ENCODE measurements around the gene TSHR. TPM values are rescaled to one million over a fixed set of nuclear protein-coding genes. Genes with fewer than 3 reads are reported as not detected.

Gene TSHR
- total and polyA plus RNA-seq, 2 donors (not counting 3 experiments of a cell fraction or from before 2014, with no cell fraction given) = not detected

DNA sequence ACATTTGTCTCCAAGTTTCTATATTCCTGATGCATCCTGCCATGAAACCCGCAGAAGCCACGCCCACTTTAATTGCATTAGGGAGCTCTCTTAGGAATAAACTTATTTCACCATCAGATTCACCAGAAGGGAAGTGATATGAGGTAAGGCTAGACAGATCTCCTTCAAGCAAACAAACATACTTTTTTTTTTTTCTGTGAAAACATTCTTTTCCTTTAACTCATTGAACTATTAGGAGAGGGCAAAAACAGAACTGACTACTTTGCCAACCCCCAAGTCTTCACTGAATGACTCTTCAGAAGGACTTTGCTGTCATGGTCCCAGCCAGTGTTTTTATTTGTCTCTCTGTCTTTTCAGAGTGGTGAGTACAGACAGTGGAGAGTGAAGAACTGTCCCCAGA is 216.9 kb downstream of the TSHR start:
- no TSS peak for BruUV-seq (replicated peaks)
- intact Hi-C loops (cut with micrococcal nuclease) = loop anchor here (5.0 kb wide), 1 partner anchor 300 kb away; no protein-coding TSS in a partner anchor

More for the DNA sequence above, 216.9 kb downstream of the TSHR start:
- Histone ChIP-seq H3K4me2 (ENCODE audit: insufficient read depth, low read length) (no peak overlapping the region), H3K9me1 (replicated peaks; ENCODE audit: control insufficient read depth, extremely low read depth, insufficient read depth, low read length) (no peaks in the 10 kb centered on the region), H3K27me3 (ENCODE audit: control insufficient read depth in 2 of 2, insufficient read depth in 2 of 2, low read length in 2 of 2) (no peaks in the 10 kb centered on the region), H3K4me3 (replicated peaks in 1 of 3; ENCODE audit: insufficient read depth in 1 of 3, low read depth in 1 of 3, low read length in 3 of 3) (no peak overlapping the region), H3K4me1 (ENCODE audit: control insufficient read depth, extremely low read depth, insufficient read depth, low read length) (peaks cover 12% of the 10 kb centered on the region), H3K79me2 (ENCODE audit: control insufficient read depth, insufficient read depth, low read length) (no peaks in the 10 kb centered on the region), H3K36me3 (ENCODE audit: control insufficient read depth in 2 of 2, extremely low read depth in 1 of 2, insufficient read depth in 2 of 2, low read length in 2 of 2) (no peaks in the 10 kb centered on the region), H3K9ac (replicated peaks; ENCODE audit: extremely low read depth, insufficient read depth, low read length) (no peak overlapping the region), H2AFZ (ENCODE audit: low read depth, low read length) (no peak overlapping the region), H3K9me3 (replicated peaks; ENCODE audit: control insufficient read depth, insufficient read depth, low read length) (no peaks in the 10 kb centered on the region), H4K20me1 (replicated peaks; ENCODE audit: control insufficient read depth, extremely low read depth, insufficient read depth, low read length) (no peaks in the 10 kb centered on the region), H3K27ac (ENCODE audit: insufficient read depth, low read depth, low read length) (no peak overlapping the region)
- DNase-seq (ENCODE audit: low read depth, low spot score) = no peak
- POLR2A ChIA-PET = interaction anchor here (1.5 kb wide), 1 partner anchor 47 kb away, joined by 5 read pairs; no protein-coding TSS in a partner anchor
- CTCF ChIA-PET = interaction anchor here (0.6 to 3.6 kb wide), 5 partner anchors 9 to 175 kb away, joined by 3 to 36 read pairs (median 4); partner anchors contain the start of gene GTF2A1
- dilution Hi-C loops (cut with MboI; ENCODE audit: extremely low pct_ligation_motif_present, low sequenced_read_pairs) = no loop called here
- no peak for FAIRE-seq
- TF ChIP-seq FOS (IDR thresholded peaks at IDR 0.05; ENCODE audit: borderline replicate concordance, insufficient read depth, low read length) (no peak), MYC (IDR thresholded peaks at IDR 0.05; ENCODE audit: low read depth, low read length) (no peak), POLR2A (IDR thresholded peaks at IDR 0.05; ENCODE audit: low read depth, low read length) (no peak), POLR2AphosphoS5 (IDR thresholded peaks at IDR 0.05; ENCODE audit: insufficient read depth, low read depth, low read length) (no peak), JUN (IDR thresholded peaks at IDR 0.05; ENCODE audit: borderline replicate concordance, insufficient read depth, insufficient read length, low read depth) (no peak), GATA2 (IDR thresholded peaks at IDR 0.05; ENCODE audit: insufficient read depth, insufficient read length, low read depth, low read length) (no peak), EZH2 (IDR thresholded peaks at IDR 0.05; ENCODE audit: borderline replicate concordance, low read depth, low read length, severe bottlenecking) (no peak)
- TF ChIP-seq, protein P1, sequence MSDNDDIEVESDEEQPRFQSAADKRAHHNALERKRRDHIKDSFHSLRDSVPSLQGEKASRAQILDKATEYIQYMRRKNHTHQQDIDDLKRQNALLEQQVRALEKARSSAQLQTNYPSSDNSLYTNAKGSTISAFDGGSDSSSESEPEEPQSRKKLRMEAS (IDR thresholded peaks at IDR 0.05; ENCODE audit: insufficient read depth, insufficient read length) = no peak
- TF ChIP-seq, protein P2, sequence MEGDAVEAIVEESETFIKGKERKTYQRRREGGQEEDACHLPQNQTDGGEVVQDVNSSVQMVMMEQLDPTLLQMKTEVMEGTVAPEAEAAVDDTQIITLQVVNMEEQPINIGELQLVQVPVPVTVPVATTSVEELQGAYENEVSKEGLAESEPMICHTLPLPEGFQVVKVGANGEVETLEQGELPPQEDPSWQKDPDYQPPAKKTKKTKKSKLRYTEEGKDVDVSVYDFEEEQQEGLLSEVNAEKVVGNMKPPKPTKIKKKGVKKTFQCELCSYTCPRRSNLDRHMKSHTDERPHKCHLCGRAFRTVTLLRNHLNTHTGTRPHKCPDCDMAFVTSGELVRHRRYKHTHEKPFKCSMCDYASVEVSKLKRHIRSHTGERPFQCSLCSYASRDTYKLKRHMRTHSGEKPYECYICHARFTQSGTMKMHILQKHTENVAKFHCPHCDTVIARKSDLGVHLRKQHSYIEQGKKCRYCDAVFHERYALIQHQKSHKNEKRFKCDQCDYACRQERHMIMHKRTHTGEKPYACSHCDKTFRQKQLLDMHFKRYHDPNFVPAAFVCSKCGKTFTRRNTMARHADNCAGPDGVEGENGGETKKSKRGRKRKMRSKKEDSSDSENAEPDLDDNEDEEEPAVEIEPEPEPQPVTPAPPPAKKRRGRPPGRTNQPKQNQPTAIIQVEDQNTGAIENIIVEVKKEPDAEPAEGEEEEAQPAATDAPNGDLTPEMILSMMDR (IDR thresholded peaks at IDR 0.05; ENCODE audit: extremely low read depth in 1 of 2, insufficient read depth in 1 of 2, low read depth in 1 of 2, low read length in 2 of 2) = no peak
